GM19193 (cell line): ENCODE results near the gene CADM1.

ENCODE experiments used
- POLR2A ChIP-seq: IDR thresholded peaks from 4 replicates; pipeline ENCODE4 v1.6.1; 2011; ENCODE audit not compliant: insufficient read depth, insufficient read length; ENCODE audit errors: extremely low read depth

Gene CADM1

DNA sequence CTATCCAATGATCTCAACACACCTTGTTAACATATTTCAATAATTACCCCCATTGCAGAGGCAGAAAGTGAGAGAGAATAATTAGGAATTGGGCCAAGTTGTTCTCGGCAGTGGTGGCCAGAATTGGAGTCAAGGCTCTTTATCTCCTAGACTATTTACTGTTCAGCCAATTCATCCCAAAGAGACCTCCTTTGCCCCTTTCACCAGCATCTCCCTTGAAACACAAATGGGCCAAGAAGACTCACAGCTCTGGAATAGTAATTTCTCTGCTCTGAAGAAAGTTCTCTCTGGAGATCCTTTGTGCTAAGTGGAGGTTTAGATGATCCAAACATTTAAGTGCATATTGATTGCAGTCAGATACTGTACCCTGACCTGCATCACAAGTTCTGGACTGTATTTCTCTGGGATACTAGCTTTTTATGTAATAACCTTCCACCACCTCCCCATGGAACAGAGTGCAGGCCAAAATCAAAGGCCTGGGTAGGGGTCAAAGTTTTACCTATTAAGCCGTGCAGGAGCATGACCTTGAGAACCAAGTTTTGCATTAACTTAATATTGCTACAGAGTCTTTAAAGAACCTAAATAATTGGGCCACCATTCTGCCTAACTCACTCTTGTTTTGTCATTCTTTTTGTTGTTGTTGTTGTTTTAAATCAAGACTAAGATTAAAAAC lies 19.6 kb upstream of the CADM1 start:
- no peak for TF ChIP-seq POLR2A

DNA sequence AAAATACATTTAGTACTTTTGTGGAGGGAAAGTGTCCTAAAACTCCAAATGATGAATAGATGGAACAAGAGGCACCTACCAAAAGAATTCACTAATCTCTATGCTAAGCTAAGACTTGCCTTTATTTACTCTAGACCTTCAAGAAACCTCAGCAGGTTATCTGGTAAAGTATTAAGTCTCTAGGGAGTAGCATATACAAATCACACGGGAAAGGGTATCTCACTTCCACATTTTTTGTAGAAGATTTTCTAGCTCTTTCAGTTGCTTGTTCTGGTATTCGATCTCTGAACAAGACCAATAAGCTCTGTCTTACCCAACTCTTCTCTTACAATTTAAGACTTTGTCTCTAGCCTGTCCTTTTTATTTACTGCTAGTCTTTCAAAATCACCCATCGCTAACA lies 18.1 kb upstream of the CADM1 start:
- no peak for TF ChIP-seq POLR2A

DNA sequence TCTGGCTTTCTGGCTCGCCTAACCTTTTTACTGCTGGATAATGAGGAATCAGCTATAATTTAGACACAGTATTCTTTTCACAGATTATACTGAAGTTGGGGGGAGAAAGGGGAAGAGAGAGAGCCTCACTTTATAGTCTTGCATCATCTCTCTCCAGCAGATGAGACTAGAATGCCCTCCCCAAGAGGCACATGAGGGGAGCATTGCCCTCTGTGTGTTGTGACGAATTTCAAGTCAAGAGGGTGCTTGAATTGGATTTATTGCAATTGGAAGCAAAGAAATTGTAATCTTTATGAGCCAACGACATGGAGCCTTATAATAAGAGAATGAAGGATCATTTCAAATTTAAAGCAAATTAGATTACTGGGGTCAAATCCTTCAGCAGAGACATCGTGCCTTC lies 17.6 kb upstream of the CADM1 start:
- TF ChIP-seq POLR2A = no peak

DNA sequence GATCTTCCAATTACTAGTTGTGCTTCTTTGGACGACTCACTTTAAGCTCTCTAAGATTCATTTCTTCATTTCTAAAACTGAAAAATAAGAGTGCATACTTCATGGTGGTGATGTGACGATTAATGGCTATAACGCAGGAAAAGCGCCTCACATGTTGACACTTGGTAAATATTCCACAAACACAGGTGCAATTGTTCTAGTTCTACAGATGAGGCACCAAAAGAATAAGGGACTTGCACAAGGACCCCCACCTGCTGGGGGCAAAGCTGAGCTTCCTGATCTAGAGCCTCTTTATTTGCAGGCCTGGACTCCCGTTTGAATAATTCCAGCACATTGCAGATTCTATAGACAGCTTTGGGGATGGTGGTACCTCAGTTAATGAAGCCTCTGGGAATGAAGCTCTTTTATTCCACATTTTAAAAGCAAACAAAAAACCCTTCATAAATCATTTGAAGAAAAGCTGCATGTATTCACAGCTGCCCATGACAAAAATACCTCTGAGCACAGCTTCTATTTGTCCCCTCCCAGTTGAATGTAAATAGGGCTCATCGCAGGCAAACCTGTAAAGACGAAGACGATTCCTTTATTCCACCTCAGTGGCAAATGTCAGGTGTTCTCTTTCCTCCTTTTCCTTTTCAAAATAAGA lies 14.9 kb upstream of the CADM1 start:
- no peak for TF ChIP-seq POLR2A

DNA sequence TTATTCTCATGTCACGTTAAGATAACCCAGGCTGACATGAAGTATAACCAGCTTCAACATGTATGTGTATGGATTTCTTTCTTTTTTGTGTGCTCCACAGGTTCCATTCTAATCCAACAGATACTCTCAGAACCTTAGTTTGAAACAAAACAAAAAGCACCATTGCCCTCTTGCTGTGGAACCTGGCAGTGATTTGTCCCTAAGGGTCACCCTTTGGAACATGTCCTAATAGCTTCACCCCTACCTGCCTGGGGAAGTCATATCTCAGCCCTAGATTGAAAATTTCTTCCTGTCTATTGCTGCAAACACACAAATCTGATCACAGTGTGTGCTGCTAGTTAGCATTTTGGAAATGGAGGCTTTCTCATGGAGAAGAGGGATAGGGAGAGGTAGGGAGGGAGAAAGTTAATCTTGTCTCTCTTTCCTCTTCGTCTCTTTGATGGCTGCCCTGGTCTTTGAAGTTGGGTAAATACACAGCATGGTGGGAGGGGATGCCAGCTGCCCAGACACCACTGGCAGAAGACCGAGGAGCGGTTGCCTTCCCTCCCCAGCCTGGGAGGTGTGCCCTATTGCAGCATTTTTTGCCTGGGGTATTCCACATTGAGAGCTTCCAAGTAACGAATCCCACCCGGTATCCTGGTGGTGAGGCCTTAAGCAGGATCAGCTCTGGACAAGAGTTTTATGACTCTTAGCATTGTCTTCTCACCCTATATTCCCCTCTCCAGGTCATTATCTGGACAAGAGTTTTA lies 11.6 kb upstream of the CADM1 start:
- TF ChIP-seq POLR2A = no peak

DNA sequence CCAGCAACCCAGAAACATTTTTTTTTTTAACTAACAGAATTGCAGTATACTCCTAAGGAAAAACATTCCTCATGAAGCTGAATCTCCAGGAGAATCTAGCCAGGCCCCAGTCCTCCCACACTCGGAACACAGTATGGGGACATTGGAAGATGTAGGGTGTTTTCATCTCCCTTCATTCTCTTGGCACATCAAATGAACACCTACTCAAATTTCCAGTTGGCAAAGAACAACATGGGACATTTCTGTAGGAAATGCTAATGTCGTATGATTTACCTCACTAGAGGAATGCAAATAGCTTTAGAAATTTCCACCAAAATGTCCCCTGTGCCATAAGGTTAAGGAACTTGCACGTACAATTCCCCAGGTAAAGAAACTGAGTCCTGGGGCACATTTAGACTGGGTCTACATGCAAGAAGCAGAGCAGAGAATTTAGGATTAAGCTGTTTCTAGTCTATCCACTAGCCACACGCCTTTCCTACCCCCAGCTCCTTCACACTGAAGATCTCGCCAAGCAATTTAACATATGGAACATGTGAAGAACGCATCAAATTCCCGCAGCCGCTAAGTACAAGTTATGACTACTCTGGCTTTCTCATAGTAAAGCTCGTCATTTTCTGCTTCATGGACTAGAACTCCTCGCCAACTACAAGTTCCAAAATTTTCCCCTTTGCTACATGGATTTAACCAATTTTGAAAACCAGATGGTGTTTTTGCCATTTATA lies 2.9 kb upstream of the CADM1 start:
- no peak for TF ChIP-seq POLR2A

DNA sequence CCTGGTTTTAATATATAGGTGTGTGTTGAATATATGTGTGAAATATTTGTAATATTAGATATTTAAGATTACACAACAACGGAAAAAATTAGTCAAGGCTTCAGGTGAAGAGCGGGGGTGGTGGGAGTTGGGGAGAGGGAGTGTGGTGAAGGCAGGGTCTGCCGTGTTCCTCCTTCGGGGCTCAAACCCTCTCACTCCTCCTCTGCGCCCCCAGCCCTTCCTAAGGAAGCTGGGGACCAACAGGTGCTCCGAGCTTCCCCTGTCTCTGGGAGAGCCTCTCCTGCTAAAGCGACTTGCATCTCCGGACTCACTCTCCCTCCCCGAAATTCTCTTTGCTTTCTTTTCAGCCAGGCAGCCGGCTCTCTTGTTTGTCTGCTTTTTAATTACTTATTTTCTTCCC lies 960 bp upstream of the CADM1 start:
- no peak for TF ChIP-seq POLR2A

DNA sequence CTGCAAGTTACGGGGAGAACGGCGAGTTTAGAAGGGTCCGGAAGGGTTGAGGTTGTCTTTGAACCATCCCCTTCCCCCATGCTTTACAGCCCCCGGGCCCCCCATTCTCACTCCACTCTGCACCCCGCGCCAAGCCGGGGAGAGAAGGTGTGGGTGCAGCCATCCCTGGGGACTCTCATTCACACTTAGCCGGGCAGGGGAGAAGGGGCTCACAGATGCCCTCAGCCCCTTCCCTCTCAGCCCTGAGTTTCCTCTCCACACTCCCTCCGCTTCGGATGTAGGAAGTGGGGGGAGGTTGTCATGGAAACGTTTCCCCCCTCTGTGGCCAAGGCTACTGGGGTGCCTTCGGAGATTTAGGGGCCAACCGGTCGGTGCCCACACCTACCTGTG lies 334 bp downstream of the CADM1 start:
- no peak for TF ChIP-seq POLR2A

DNA sequence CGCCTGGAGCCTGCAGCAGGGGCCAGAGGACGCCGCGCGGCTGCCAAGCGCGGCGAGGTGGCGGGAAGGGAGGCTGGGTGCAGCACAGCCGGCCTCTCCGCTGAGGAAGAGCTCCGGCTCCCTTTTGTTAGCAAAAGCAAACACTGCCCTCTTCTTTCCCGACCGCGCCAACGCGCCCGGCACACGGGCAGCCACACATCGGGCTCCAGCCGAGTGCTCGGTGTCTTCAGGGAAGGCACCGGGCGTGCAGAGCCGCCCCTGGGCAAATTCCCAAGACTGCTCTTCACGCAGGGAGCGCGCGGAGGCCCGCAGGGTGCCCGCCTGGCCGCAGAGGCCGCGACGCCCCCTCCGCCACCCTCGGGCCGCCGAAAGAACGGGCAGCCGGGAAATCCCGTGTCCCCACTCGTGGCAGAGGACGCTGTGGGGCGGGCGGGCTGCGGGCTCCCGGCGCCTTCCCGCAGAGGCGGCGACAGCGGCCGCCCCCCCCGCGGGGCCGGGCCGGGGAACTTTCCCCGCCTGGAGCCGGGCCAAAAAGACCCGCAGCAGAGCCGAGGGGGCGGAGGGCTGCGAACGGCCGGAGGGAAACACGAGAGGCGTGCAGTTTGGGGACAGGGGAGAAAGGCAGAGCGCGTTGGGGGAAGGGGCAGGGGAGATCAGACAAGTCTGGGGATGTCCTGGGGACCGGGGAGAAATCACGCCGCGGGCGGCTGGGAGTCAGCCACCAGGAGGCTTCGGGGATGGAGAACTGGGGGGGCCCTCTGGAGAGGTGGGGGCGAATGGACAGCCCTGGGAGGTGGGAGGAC lies 931 bp downstream of the CADM1 start:
- TF ChIP-seq POLR2A = no peak

DNA sequence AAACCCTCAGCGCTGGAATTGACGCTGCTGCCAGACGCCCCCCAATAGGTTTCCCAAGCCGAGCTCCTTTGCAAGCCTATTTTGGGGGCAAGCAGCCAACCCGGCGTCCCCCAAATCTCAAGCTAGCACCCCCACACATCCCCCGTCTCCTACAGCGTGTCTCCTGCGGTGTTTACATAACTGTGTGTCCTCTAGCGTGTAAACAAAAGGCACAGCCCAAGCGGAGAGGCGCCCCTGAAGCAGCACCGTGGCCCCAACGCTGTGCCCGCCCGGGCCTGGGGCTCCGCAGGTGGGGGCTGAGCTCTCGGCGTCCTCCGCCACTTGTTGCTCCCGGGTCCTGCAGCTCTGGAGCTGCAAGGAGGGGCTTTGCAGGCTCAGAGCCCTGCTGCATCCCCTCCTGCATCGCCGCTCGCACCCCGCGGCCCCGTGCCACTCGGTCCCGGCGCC lies 1.6 kb downstream of the CADM1 start:
- TF ChIP-seq POLR2A = no peak

DNA sequence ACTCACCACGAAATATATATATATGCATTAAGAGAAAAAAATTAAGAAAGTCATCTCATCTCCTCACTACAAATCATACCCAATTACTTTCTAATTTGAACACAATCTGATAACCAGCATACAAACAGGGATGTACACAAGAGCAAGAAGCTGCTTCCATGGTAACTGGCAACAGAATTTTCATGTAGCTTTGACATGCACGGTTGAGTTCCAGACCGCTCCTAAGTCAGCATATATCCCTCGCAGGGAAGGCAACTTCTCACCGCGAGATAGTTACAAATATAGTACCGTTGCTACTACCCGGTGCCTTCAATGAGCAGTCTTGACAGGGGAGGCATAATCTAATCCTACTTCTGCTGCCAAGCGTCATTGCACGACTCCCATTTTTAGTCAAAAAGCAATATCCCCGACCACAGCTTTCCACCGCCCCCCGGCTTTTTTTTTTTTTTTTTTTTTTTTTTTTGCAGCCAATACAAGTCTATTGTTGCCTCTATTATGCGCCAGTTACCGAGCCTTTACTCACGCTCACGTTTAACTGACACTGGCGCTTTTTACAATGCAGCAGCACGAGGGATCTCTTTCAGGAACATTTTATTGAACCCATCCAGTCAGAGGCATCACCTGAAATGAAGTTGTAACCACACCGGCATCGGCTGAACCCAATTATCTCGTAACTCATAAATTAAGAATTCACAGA lies 2.2 kb downstream of the CADM1 start:
- no peak for TF ChIP-seq POLR2A

DNA sequence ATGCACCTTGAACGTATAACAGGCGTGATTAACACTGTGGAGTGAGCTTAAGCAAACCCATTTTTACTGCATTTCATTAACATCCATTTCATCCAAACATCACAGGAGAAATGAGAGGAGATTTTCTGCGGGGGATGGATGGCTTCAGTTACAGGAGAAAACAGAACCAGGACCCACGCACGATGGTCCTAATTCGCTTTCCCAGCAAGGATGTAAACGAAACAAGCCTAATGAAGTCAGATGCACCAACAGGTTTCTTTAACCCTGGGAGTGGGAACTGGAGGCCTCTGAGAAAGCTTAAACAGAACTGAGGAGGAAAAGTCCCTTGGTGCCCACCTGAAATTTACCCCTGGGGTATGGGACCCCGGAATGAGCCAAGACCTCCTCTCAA lies 2.7 kb downstream of the CADM1 start:
- TF ChIP-seq POLR2A = no peak

DNA sequence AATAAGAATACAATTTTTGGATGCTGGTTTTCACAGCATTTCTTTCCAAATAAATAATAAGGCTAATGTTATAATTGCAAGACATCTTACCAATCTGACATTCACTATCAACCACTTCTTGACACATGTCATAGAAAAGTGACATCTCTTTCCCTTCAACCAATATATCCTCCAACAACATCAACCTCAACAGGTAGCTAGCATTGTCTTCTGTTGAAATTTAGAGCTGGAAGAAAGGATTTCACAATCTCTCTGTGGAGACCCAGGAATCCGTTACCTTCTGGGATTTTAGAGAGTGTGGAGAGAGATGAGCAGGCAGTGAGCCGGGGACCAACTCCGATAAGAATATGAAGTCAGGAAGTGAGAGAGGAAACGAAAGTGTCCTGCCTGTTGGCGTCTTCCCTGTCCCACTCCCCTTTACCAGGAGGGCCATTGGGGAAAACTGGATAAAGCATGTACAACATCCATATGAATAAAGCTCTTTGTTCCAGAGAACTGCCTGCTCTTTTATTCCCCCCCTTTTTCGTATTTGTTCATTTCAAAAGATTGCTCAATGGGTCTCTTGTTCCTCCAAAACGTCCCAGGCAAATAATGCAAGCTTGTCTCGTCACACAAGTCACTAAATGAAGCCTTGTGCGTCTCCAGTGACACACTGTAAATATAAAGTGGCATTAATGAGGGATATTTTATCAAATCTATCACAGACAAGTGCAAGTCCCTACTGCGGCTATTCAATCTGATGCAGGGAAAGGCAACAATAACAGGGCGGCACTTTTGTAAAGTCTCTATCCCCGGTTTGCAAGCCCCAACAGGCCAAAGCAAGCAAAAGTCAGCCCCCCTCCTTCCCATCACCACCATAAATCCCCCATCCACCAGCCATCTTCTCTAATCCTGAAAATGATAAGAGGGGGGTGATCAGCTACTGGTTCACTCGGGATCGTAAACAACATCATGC lies 3.4 kb downstream of the CADM1 start:
- no peak for TF ChIP-seq POLR2A
